HUDEP-2 (cell line): ENCODE measurements around the gene CNKSR3.

Source experiments
- DNase-seq, 76 experiments: peaks; one replicate each; lab custom pipeline; 2025; ENCODE audit not compliant: unreplicated experiment in 76 of 76; lab: John Stamatoyannopoulos, UW

CNKSR3 gene

GRCh38 chr6:154394571-154394970, 115.9 kb downstream of the CNKSR3 start:
- DNase-seq = no peak

- no peak for DNase-seq
Measured at GRCh38 chr6:154390034-154390433, 120.5 kb downstream of the CNKSR3 start.

- DNase-seq = no peak
Measured at GRCh38 chr6:154388803-154389202, 121.7 kb downstream of the CNKSR3 start.

- no peak for DNase-seq
Measured at GRCh38 chr6:154386848-154387717, 123.4 kb downstream of the CNKSR3 start.

- DNase-seq = no peak
Measured at GRCh38 chr6:154384191-154384590, 126.3 kb downstream of the CNKSR3 start.

- DNase-seq = no peak
Measured at GRCh38 chr6:154383273-154383672, 127.2 kb downstream of the CNKSR3 start.

GRCh38 chr6:154382740-154383139, 127.7 kb downstream of the CNKSR3 start:
- no peak for DNase-seq

GRCh38 chr6:154381548-154381947, 128.9 kb downstream of the CNKSR3 start:
- no peak for DNase-seq

GRCh38 chr6:154380741-154381140, 129.7 kb downstream of the CNKSR3 start:
- DNase-seq = no peak

- DNase-seq = no peak
Measured at GRCh38 chr6:154379585-154379984, 130.9 kb downstream of the CNKSR3 start.

GRCh38 chr6:154378518-154378917, 132.0 kb downstream of the CNKSR3 start:
- DNase-seq = no peak

- DNase-seq = no peak
Measured at GRCh38 chr6:154377726-154378125, 132.8 kb downstream of the CNKSR3 start.

- no peak for DNase-seq
Measured at GRCh38 chr6:154373971-154374370, 136.5 kb downstream of the CNKSR3 start.

GRCh38 chr6:154371281-154371680, 139.2 kb downstream of the CNKSR3 start:
- no peak for DNase-seq

- peak in 11 of 76 experiments; percentile 9 to 46 (median 22) for DNase-seq
Measured at GRCh38 chr6:154370545-154370944, 139.9 kb downstream of the CNKSR3 start.

- no peak for DNase-seq
Measured at GRCh38 chr6:154367839-154368695, 142.4 kb downstream of the CNKSR3 start.

GRCh38 chr6:154367336-154367735, 143.1 kb downstream of the CNKSR3 start:
- DNase-seq = no peak

- no peak for DNase-seq
Measured at GRCh38 chr6:154363821-154364220, 146.7 kb downstream of the CNKSR3 start.

GRCh38 chr6:154361476-154361875, 149.0 kb downstream of the CNKSR3 start:
- DNase-seq = no peak

- no peak for DNase-seq
Measured at GRCh38 chr6:154360476-154360875, 150.0 kb downstream of the CNKSR3 start.

GRCh38 chr6:154359679-154360078, 150.8 kb downstream of the CNKSR3 start:
- no peak for DNase-seq

GRCh38 chr6:154359161-154359574, 151.3 kb downstream of the CNKSR3 start:
- no peak for DNase-seq
